GM13976 (cell line): ENCODE data around the gene NRXN2.

Source experiments
- DNase-seq: peaks from one replicate; pipeline ENCODE4 v3.0.0; 2012; ENCODE audit warnings: low spot score
- in situ Hi-C: fragments of 300-500 bp; cut with MboI; formaldehyde crosslinking; loops from one replicate; pipeline ENCODE4 v1.12.0; 2022; ENCODE audit warnings: low sequenced_read_pairs, mixed read lengths, inconsistent platforms; ENCODE audit not compliant: unreplicated experiment
- TF ChIP-seq, protein P1 (sequence below): IDR thresholded peaks from 2 replicates; pipeline ENCODE4 v1.5.1; 2012; ENCODE audit warnings: borderline replicate concordance, mild to moderate bottlenecking; ENCODE audit not compliant: insufficient read depth; ENCODE audit errors: extremely low read depth, missing control alignments, control extremely low read depth

Gene NRXN2

DNA sequence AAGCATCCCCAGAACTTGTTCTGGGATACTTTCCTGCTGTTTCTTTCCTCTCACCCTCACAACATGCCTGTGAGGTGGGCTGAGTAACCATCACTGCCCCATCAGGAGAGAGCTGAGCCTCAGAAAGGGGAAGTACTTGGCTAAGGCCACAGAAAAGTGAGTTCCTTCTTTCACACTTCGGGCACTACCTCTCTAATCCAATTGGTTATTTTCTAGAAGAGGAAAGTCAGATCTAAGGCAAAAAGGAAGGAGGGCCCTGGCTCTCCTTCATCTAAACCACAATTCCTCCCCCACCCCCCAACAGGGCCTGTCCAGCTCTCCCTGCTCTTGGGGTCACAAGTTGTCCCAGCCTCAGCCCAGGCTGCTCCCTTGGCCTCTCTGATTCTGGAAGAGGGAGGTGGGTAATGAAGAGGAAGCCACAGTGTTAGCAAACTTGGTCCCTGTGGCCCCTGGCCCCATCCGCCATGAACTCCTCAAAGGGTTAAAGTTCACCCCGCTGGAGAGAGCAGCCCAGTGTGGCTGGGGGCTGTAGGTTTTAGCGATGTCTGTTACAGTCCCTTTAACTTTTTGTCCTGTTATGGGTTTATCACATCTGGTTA is 98.0 kb downstream of the NRXN2 start:
- TF ChIP-seq, protein P1, sequence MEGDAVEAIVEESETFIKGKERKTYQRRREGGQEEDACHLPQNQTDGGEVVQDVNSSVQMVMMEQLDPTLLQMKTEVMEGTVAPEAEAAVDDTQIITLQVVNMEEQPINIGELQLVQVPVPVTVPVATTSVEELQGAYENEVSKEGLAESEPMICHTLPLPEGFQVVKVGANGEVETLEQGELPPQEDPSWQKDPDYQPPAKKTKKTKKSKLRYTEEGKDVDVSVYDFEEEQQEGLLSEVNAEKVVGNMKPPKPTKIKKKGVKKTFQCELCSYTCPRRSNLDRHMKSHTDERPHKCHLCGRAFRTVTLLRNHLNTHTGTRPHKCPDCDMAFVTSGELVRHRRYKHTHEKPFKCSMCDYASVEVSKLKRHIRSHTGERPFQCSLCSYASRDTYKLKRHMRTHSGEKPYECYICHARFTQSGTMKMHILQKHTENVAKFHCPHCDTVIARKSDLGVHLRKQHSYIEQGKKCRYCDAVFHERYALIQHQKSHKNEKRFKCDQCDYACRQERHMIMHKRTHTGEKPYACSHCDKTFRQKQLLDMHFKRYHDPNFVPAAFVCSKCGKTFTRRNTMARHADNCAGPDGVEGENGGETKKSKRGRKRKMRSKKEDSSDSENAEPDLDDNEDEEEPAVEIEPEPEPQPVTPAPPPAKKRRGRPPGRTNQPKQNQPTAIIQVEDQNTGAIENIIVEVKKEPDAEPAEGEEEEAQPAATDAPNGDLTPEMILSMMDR = no peak
- in situ Hi-C loops = loop anchor here (10.0 kb wide), 1 partner anchor 60 kb away; no protein-coding TSS in a partner anchor
- no peak for DNase-seq

DNA sequence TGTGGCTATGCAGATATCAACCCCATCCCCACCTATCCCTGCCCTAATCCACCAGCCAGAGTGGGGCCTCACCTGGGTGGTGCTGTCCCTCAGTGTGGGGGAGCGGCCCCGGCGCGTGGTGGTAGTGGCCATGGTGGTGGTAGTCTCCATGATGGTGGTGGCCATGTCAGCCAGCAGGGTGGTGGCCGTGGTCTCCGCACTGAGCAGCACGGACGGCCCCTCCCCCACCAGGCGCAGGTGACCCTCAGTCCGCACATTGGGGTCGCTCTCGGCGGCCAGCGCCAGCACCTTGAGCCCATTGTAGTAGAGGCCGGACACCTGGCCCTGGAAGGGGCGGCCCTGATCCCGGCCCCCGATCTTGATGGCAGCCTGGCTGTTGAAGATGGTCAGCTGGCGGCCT is 100.3 kb downstream of the NRXN2 start:
- in situ Hi-C loops = loop anchor here (10.0 kb wide), 1 partner anchor 58 kb away; no protein-coding TSS in a partner anchor
- no peak for DNase-seq
- TF ChIP-seq, protein P1 = no peak

DNA sequence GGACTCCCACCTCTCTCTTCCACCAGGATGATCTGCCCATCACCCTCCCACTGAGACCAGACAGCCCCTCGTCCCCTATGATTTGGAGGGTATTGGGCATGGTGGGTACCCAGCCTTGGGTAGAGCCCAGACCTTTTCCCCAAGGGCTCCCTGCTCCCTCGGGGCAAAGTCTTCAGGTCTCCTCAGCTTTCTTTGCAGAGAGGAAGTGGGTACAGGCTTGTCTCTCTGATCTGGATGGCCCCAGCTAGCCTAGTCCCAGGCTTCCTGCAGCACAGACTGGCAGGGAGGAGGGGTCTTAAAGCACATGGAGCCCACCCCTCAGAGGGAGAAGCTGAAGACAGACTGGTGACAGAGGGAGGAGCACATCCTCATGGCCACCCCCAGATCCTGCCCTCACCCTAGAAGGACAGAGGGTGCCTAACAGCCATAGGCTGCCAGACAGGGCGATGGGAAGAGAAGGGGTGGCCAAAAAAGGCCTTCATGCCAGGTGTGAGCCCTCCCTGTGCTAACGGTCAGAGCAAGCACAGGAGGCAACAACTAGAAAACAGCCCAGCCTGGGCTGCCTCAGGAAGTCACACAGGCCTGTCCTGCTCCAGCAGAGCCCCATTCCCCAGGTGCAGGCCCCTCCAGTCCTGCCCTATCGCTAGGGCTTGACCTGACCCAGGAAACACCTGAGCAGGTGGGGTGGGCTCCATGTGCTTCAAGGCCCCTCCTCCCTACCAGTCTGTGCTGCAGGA is 101.5 kb downstream of the NRXN2 start:
- in situ Hi-C loops = loop anchor here (10.0 kb wide), 1 partner anchor 57 kb away; no protein-coding TSS in a partner anchor
- TF ChIP-seq, protein P1 = no peak
- DNase-seq = no peak

DNA sequence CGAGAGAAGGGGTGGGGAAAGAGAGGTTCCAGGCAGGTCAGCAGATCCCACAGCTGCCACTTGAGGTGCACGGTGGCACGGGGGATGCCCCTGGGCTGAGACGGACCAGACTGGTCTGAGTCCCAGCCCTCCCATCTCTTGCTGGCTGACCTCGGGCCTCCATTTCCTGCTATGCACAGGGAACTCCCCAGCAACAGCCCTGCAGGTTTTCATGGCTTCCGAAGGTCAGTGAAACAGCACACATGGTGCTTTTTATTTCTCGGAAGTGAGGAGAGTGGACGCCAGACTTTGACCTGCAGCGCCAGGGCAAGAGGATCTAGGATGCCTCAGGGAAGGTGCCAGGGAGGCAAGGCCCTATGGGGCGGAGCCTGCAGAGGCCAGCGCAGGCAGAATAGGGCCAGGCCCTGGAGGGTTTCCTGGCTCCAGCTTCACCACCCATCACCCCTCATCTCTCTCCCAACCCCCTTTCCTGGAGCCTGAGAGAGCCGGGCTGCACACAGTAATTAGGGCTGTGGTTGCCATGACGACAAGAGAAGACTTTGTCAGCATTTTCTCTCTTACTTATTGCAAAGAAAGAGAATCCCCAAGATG is 102.5 kb downstream of the NRXN2 start:
- TF ChIP-seq, protein P1 = no peak
- DNase-seq = no peak

DNA sequence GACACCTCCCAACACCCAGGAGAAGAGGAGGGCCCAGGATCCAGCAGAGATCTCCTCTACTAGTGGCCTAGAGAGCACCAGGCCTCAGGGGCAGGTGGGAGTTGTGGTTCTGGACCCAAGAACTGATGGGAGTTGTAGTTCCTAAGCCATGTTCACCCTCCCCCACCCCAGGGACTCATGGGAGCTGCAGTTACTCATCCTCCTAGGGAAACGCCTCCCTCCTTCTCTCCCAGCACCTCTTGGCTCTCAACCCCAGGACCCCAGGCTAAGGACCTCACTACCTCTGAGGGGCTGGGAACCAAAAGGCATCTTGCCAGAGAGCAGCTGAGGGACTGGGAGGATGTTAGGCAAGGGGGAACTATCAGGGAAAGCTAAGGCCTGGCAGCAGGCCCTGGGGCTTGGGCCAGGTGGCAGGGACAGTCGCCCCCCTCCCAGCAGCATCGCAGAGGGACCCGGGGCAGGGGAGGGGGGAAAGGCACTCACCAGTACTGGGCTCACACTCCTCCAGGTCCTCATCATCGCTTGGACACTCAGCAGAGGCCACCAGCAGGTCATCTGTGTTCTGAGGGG is 103.1 kb downstream of the NRXN2 start:
- TF ChIP-seq, protein P1 = no peak
- in situ Hi-C loops = loop anchor here (10.0 kb wide), 1 partner anchor 55 kb away; no protein-coding TSS in a partner anchor
- no peak for DNase-seq

More for the DNA sequence above, 102.5 kb downstream of the NRXN2 start:
- in situ Hi-C loops = loop anchor here (10.0 kb wide), 1 partner anchor 56 kb away; no protein-coding TSS in a partner anchor

DNA sequence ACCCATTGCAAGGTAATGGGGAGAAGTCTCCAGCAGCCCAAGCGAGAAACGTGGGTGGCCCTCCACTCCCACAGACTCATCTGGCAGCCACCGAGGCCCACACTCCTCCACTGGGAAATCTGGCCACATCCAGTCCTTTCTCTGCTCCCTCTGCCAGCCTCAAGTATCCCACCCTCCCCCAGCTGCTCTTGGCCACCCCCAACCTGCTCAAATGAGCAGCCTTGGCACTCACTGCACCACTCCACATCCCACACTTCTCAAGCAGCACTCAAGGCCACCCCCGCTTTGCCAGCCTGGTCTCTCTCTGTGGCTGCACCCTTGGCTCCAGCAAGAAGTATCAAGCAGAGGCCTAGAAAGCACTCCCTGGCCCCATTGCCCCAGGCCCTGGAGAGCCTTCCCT is 103.8 kb downstream of the NRXN2 start:
- DNase-seq = no peak
- TF ChIP-seq, protein P1 = no peak
- in situ Hi-C loops = no loop called here
